ENCODE results near the gene POLR3A.

DNA sequence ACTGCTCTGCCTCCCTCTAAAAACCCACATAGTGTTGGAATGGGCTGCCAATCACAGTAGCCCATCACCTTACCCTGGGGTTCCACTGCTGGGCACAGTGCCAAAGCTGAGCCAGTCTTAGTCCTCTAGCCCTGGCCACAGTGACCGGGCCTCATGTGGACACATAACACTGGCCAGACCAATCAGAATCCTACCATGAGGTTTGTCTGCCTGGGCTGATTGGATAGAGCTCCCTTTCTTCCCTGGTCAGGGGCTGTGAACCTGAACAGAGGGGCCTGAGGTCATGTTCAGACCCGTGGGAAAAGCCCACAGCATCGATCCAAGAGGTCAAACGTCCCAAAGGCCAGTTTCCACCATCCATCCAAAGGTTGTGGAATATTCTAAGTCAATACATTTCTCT is 108.8 kb downstream of the POLR3A start:
- TF ChIP-seq POLR2AphosphoS5 (IDR thresholded peaks at IDR 0.05; ENCODE audit: low read depth, low read length) (no peak), SIN3A (IDR thresholded peaks at IDR 0.05; ENCODE audit: borderline replicate concordance, low read depth, low read length) (no peak), TAF1 (IDR thresholded peaks at IDR 0.05; ENCODE audit: borderline replicate concordance, low read depth, low read length) (no peak)
- TF ChIP-seq, protein P1, sequence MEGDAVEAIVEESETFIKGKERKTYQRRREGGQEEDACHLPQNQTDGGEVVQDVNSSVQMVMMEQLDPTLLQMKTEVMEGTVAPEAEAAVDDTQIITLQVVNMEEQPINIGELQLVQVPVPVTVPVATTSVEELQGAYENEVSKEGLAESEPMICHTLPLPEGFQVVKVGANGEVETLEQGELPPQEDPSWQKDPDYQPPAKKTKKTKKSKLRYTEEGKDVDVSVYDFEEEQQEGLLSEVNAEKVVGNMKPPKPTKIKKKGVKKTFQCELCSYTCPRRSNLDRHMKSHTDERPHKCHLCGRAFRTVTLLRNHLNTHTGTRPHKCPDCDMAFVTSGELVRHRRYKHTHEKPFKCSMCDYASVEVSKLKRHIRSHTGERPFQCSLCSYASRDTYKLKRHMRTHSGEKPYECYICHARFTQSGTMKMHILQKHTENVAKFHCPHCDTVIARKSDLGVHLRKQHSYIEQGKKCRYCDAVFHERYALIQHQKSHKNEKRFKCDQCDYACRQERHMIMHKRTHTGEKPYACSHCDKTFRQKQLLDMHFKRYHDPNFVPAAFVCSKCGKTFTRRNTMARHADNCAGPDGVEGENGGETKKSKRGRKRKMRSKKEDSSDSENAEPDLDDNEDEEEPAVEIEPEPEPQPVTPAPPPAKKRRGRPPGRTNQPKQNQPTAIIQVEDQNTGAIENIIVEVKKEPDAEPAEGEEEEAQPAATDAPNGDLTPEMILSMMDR (IDR thresholded peaks at IDR 0.05), result no peak

All from SK-N-SH (cell line).